ENCODE measurements around the gene PCDH9. TPM values are rescaled to one million over a fixed set of nuclear protein-coding genes. Genes with fewer than 3 reads are reported as not detected.

The PCDH9 gene
- total RNA-seq, 1 donor from 2014 or later, result 1.9 TPM

DNA sequence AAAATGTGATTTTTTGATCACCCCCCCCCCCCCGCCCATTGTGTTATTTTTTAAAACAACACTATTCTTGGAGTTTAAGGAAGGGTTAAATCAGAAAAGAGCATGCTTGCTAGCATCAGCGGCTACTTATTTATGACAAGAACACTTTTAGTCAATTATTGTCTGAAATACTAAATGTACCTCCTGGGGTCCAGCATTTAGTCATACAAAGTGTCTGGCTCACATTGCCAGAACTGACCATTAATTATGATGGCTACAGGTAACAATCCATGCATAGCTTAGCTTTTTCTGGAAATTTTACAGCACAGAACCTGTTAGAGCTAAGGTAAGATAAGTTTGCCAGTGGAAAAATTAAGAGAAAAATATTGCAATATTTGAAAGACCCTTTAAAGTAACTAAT, 90.1 kb downstream of the PCDH9 start:
- peaks cover 43% of the 10 kb centered on the region for H3K4me1 Mint-ChIP-seq (ENCODE audit: unreplicated experiment)
- TF ChIP-seq, protein P1, sequence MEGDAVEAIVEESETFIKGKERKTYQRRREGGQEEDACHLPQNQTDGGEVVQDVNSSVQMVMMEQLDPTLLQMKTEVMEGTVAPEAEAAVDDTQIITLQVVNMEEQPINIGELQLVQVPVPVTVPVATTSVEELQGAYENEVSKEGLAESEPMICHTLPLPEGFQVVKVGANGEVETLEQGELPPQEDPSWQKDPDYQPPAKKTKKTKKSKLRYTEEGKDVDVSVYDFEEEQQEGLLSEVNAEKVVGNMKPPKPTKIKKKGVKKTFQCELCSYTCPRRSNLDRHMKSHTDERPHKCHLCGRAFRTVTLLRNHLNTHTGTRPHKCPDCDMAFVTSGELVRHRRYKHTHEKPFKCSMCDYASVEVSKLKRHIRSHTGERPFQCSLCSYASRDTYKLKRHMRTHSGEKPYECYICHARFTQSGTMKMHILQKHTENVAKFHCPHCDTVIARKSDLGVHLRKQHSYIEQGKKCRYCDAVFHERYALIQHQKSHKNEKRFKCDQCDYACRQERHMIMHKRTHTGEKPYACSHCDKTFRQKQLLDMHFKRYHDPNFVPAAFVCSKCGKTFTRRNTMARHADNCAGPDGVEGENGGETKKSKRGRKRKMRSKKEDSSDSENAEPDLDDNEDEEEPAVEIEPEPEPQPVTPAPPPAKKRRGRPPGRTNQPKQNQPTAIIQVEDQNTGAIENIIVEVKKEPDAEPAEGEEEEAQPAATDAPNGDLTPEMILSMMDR (IDR thresholded peaks at IDR 0.05; ENCODE audit: unreplicated experiment), result no peak
- H3K27me3 Mint-ChIP-seq (ENCODE audit: unreplicated experiment), result no peaks in the 10 kb centered on the region
- DNase-seq (ENCODE audit: low spot score), result no peak
- H3K9me3 Mint-ChIP-seq (ENCODE audit: unreplicated experiment), result no peaks in the 10 kb centered on the region
- H3K27ac Mint-ChIP-seq (ENCODE audit: unreplicated experiment), result no peak overlapping the region
- no peak overlapping the region for H3K4me3 Mint-ChIP-seq (ENCODE audit: unreplicated experiment)
- no peaks in the 10 kb centered on the region for H3K36me3 Mint-ChIP-seq (ENCODE audit: low read depth, unreplicated experiment)

DNA sequence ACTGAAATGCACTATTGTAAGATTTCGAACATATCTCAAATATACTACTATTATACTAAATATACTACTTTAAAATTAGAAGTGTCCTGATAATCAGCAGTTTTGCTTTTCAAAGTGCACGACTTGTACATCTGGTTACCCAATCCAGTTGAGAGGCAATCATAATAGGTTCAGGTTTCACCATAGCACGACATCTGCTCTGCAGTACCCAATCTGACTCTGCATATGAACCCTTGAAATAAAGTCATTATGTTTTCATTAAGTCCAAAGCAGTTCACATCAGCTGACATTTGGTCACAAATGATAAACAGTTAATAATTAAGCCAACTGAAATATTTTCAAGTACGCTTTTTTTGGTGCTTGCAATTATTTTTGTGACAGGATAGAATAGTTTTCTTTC, 90.6 kb downstream of the PCDH9 start:
- Mint-ChIP-seq H3K9me3 (ENCODE audit: unreplicated experiment) (no peaks in the 10 kb centered on the region), H3K27ac (ENCODE audit: unreplicated experiment) (no peak overlapping the region), H3K4me1 (ENCODE audit: unreplicated experiment) (peaks cover 39% of the 10 kb centered on the region), H3K36me3 (ENCODE audit: low read depth, unreplicated experiment) (no peaks in the 10 kb centered on the region), H3K27me3 (ENCODE audit: unreplicated experiment) (no peaks in the 10 kb centered on the region), H3K4me3 (ENCODE audit: unreplicated experiment) (no peak overlapping the region)
- TF ChIP-seq, protein P1 (IDR thresholded peaks at IDR 0.05; ENCODE audit: unreplicated experiment), result no peak
- DNase-seq (ENCODE audit: low spot score), result no peak

DNA sequence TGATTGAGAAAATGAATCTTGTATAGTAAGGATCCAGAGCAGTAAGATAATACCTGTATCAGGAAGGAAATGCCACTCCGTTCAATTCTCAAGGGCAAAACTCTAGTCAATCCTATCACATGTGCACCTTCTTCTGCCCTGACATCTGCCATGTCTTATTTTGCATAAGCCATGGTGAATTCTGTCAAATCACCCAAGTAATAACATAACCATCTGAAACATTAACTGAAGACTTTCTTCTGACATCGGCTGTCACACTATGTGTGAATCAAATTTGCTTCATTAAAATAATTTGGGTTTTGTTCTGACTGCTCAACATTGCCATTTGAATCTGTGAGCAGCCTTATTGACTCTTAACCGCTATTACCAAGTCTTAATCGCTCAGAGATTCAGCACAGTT, 91.2 kb downstream of the PCDH9 start:
- no peaks in the 10 kb centered on the region for H3K27me3 Mint-ChIP-seq (ENCODE audit: unreplicated experiment)
- no peak for DNase-seq (ENCODE audit: low spot score)
- TF ChIP-seq, protein P1 (IDR thresholded peaks at IDR 0.05; ENCODE audit: unreplicated experiment), result no peak
- no peak overlapping the region for H3K27ac Mint-ChIP-seq (ENCODE audit: unreplicated experiment)
- no peaks in the 10 kb centered on the region for H3K9me3 Mint-ChIP-seq (ENCODE audit: unreplicated experiment)
- no peak overlapping the region for H3K4me3 Mint-ChIP-seq (ENCODE audit: unreplicated experiment)
- H3K4me1 Mint-ChIP-seq (ENCODE audit: unreplicated experiment), result peaks cover 39% of the 10 kb centered on the region
- H3K36me3 Mint-ChIP-seq (ENCODE audit: low read depth, unreplicated experiment), result no peaks in the 10 kb centered on the region

DNA sequence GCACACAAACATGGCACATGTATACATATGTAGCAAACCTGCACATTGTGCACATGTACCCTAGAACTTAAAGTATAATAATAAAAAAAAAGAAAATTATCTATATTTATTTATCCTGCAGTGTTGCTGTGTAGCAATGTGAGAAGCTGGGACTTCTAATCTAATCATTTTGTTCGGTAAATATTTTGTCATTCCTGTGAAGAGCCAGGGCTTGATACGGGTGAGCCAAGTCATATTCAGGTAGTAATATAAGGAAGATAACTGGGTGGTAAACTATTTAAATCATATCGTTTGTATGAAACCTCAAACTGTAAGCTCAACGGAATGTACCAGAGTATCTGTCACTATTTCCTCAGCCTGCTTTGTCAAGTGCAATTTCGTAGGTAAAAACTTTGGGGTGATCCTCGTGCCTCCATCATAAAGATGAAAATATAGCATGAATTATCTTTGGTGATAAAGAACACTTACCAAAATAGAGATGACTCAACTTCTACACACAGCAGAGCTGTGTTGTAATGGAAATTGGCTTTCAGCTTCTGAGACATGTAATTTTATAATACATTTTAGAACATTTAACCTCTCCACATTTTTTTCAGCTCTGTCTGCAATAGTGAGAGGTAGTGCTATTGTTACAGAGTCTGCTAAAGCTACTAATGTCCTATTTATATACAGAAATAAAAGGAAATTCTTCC, 92.9 kb downstream of the PCDH9 start:
- Mint-ChIP-seq H3K27me3 (ENCODE audit: unreplicated experiment) (no peaks in the 10 kb centered on the region), H3K36me3 (ENCODE audit: low read depth, unreplicated experiment) (no peaks in the 10 kb centered on the region), H3K9me3 (ENCODE audit: unreplicated experiment) (no peaks in the 10 kb centered on the region), H3K4me3 (ENCODE audit: unreplicated experiment) (no peak overlapping the region), H3K4me1 (ENCODE audit: unreplicated experiment) (peaks cover 30% of the 10 kb centered on the region), H3K27ac (ENCODE audit: unreplicated experiment) (no peak overlapping the region)
- no peak for DNase-seq (ENCODE audit: low spot score)
- TF ChIP-seq, protein P1 (IDR thresholded peaks at IDR 0.05; ENCODE audit: unreplicated experiment), result no peak

DNA sequence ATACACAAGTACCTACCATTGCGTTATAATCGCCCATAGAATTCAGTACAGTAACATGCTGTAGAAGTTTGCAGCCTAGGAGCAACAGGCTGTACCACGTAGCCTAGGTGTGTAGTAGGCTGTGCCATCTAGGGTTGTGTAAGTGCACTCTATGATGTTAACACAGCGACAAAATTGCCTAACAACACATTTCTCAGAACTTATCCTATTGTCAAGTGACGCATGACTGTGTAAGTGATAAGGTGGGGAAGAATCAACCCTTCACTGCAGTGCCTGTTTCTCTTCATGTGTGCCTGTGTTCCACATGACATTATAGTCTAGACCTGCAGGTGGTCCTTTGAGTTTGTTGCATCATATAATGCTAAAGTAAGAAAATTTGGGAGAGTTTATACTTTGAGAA, 94.0 kb downstream of the PCDH9 start:
- Mint-ChIP-seq H3K4me3 (ENCODE audit: unreplicated experiment) (no peak overlapping the region), H3K36me3 (ENCODE audit: low read depth, unreplicated experiment) (no peaks in the 10 kb centered on the region)
- TF ChIP-seq, protein P1 (IDR thresholded peaks at IDR 0.05; ENCODE audit: unreplicated experiment), result no peak

More for the DNA sequence above, 94.0 kb downstream of the PCDH9 start:
- DNase-seq (ENCODE audit: low spot score), result no peak
- Mint-ChIP-seq H3K27ac (ENCODE audit: unreplicated experiment) (no peak overlapping the region), H3K4me1 (ENCODE audit: unreplicated experiment) (peaks cover 30% of the 10 kb centered on the region), H3K9me3 (ENCODE audit: unreplicated experiment) (no peaks in the 10 kb centered on the region), H3K27me3 (ENCODE audit: unreplicated experiment) (no peaks in the 10 kb centered on the region)

Measured in endothelial cell (in vitro differentiated cells).